ENCODE measurements around the gene PLLP.

- TF ChIP-seq CTCF (conservative IDR thresholded peaks at IDR 0.05 in 1 of 2, IDR thresholded peaks at IDR 0.05 in 1 of 2; ENCODE audit: extremely low read depth in 1 of 2, insufficient read depth in 1 of 2, low read depth in 1 of 2, low read length in 2 of 2) (no peak), EZH2 (IDR thresholded peaks at IDR 0.05; ENCODE audit: borderline replicate concordance, low read length) (no peak)
Measured at GRCh38 chr16:57240851-57241250, 43.6 kb downstream of the PLLP start.
